Transverse colon (tissue), 4 donors: ENCODE results near the gene PHB1. TPM values are rescaled to one million over a fixed set of nuclear protein-coding genes. Genes with fewer than 3 reads are reported as not detected.

ENCODE experiments used
- DNase-seq: peaks from one replicate; pipeline ENCODE4 v3.0.0-alpha.2; 2019
- H3K27ac ChIP-seq, 4 donors: fragments of 200-600 bp; sonication (generic); 2 replicates each; pipeline ENCODE4 v1.5.1; 2016 to 2018; ENCODE audit warnings: inconsistent platforms in 4 of 4
- H3K27me3 ChIP-seq: fragments of 200-600 bp; sonication (generic); 2 replicates; pipeline ENCODE4 v1.5.1; 2017; ENCODE audit warnings: inconsistent platforms
- H3K36me3 ChIP-seq, 4 donors: fragments of 200-600 bp; sonication (generic); 2 replicates each; pipeline ENCODE4 v1.5.1; 2017 to 2019; ENCODE audit warnings: inconsistent platforms in 4 of 4
- H3K4me1 ChIP-seq, 4 donors: fragments of 200-600 bp; sonication (generic); 2 replicates each; pipeline ENCODE4 v1.5.1; 2017 to 2020; ENCODE audit warnings: inconsistent platforms in 4 of 4
- H3K4me3 ChIP-seq, 4 donors: fragments of 200-600 bp; sonication (generic); 1 replicate in 1 of 4; 2 replicates in 3 of 4; pipeline versions ENCODE4 v1.5.1 to v1.6.1; 2017 to 2019; ENCODE audit warnings: inconsistent platforms in 4 of 4
- H3K9me3 ChIP-seq, 2 donors: fragments of 200-600 bp; sonication (generic); 2 replicates each; pipeline ENCODE4 v1.5.1; 2017 to 2019; ENCODE audit warnings: inconsistent platforms in 2 of 2
- EP300 ChIP-seq: sonication (generic); formaldehyde crosslinking; IDR thresholded peaks from one replicate; pipeline ENCODE4 v1.6.1; 2017; ENCODE audit warnings: antibody characterized with exemption, low read depth
- POLR2A ChIP-seq: fragments of 450-650 bp; IDR thresholded peaks from one replicate; pipeline ENCODE4 v1.6.1; 2016; ENCODE audit warnings: antibody characterized with exemption, mild to moderate bottlenecking, moderate library complexity
- POLR2AphosphoS5 ChIP-seq, 3 donors: sonication (generic); formaldehyde crosslinking; IDR thresholded peaks; one replicate each; pipeline ENCODE4 v1.6.1; 2016; ENCODE audit warnings: antibody characterized with exemption in 3 of 3
- WGBS, 2 donors: methylation state at CpG; one replicate each; pipeline ENCODE4 v1.1.5; 2018; ENCODE audit warnings: low coverage in 1 of 2; 5-methylcytosine and 5-hydroxymethylcytosine counted together
- in situ Hi-C, 4 donors: fragments of 200-750 bp; cut with MboI; loops; one replicate each; pipeline versions ENCODE4 v1.15.0 to v1.15.1; 2017; ENCODE audit warnings: low sequenced_read_pairs in 3 of 4, low pct_ligation_motif_present in 1 of 4, low pct_unique_long_range_greater_than_20kb in 1 of 4
- intact Hi-C: fragments of 100-400 bp; cut with DNase I; formaldehyde crosslinking; loops from one replicate; pipeline ENCODE4 v1.15.1; 2023; ENCODE audit warnings: low total_unique reads
- total RNA-seq, 4 donors: library from RNA; depleted of rRNA; stranded (reverse); fragments of >200 nt; gene quantifications; one replicate each; pipeline ENCODE4 v1.1.0, GENCODE V29; 2016
- TF ChIP-seq, protein P1 (sequence below), 5 experiments: fragments of 200-600 bp in 3 of 5; fragments of 450-650 bp in 2 of 5; sonication (generic) in 3 of 5; IDR thresholded peaks; 1 replicate in 2 of 5; 2 replicates in 3 of 5; pipeline ENCODE4 v1.5.1; 2016 to 2017; ENCODE audit warnings: antibody characterized with exemption in 5 of 5, inconsistent platforms in 3 of 5, mild to moderate bottlenecking in 2 of 5, moderate library complexity in 1 of 5

Gene PHB1
- total RNA-seq, 4 donors from 2014 or later: 40.8 to 114 (median 74.4) TPM

DNA sequence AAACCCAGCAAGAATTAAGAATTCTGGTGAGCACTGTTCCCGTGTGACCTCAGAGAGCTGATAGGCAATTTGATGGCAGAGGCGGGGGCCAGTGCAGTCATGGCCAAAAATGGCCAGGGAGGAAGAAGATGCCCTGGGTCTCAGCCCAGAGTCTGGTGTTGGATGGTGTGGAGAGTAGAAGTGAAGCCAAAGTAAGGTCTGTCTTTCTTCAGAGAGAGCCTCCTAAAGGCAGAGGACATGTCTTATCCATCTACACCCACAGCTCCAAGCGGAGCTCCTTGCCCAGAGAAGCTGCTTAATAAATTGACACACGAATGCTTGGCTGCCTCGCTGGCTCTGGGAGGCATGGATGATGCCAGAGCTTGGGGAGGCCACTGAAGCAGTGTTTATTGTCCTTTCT is 32.9 kb downstream of the PHB1 start:
- Histone ChIP-seq H3K27ac (peak overlapping the region in 3 of 4 donors; percentile 48 to 70 (median 58)), H3K4me3 (no peak overlapping the region), H3K27me3 (no peaks in the 10 kb centered on the region), H3K9me3 (no peaks in the 10 kb centered on the region), H3K36me3 (no peaks in the 10 kb centered on the region), H3K4me1 (no peaks in the 10 kb centered on the region)
- DNase-seq: no peak
- 54 to 77% methylated on average over 4 to 5 of the region's 5 CpGs for WGBS, 2 donors
- intact Hi-C loops (no loop called here), in situ Hi-C loops (loop anchor here in 1 of 4 donors (10.0 kb wide), 1 partner anchor 67 kb away; no protein-coding TSS in a partner anchor)
- no peak for TF ChIP-seq POLR2A
- peak; percentile 11 to 56 (median 21) for TF ChIP-seq POLR2AphosphoS5 (IDR thresholded peaks at IDR 0.05)

DNA sequence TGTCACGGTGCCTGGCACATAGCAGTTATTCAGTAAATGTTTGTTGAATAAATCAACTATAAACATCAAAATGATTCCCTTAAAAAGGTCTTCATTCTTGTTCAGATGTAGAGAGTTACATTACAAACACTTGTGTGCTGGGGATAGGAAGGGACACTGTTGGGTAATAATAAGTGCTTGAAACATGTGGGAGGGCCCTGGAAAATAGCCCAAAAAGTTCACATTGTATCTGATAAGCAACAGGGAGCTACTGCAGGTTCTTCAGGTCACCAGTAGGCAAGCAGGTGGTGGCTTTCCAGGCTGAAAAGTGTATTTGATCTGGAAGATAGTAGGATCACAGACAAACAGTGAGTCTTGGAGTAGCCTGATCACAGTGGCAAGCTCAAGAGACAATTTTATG is 33.6 kb downstream of the PHB1 start:
- no peak for TF ChIP-seq EP300
- no peak for TF ChIP-seq POLR2A
- TF ChIP-seq POLR2AphosphoS5 (IDR thresholded peaks at IDR 0.05): no peak
- TF ChIP-seq, protein P1, sequence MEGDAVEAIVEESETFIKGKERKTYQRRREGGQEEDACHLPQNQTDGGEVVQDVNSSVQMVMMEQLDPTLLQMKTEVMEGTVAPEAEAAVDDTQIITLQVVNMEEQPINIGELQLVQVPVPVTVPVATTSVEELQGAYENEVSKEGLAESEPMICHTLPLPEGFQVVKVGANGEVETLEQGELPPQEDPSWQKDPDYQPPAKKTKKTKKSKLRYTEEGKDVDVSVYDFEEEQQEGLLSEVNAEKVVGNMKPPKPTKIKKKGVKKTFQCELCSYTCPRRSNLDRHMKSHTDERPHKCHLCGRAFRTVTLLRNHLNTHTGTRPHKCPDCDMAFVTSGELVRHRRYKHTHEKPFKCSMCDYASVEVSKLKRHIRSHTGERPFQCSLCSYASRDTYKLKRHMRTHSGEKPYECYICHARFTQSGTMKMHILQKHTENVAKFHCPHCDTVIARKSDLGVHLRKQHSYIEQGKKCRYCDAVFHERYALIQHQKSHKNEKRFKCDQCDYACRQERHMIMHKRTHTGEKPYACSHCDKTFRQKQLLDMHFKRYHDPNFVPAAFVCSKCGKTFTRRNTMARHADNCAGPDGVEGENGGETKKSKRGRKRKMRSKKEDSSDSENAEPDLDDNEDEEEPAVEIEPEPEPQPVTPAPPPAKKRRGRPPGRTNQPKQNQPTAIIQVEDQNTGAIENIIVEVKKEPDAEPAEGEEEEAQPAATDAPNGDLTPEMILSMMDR (IDR thresholded peaks at IDR 0.05): no peak
- H3K27ac ChIP-seq: peak overlapping the region in 3 of 4 donors; percentile 41 to 70 (median 48)

DNA sequence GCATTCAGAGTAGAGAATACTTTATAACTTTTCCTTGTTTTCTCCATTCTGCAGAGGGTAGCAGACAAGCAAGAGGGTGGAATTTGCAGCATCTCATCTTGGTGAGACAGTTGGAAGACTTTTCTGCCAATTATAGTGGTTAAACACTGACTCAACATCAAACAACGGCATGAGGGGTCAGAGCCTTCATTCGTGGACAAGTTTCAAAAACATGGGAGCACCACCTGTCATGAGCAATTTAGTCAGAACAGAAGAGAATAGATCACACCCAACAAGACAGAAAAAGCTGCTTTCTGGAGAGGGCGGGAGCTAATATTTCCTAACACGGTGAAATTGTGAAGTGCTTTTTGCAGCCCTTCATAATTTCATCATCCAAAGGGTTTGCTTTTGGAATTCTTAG is 34.8 kb downstream of the PHB1 start:
- 40 to 63% methylated on average over 1 to 4 of the region's 4 CpGs for WGBS, 2 donors
- Histone ChIP-seq H3K9me3 (no peaks in the 10 kb centered on the region), H3K4me3 (no peak overlapping the region), H3K27me3 (no peaks in the 10 kb centered on the region), H3K4me1 (no peaks in the 10 kb centered on the region), H3K36me3 (no peaks in the 10 kb centered on the region), H3K27ac (no peak overlapping the region)
- DNase-seq: no peak
- TF ChIP-seq POLR2A (no peak), EP300 (no peak), POLR2AphosphoS5 (IDR thresholded peaks at IDR 0.05) (no peak)
- TF ChIP-seq, protein P1 (IDR thresholded peaks at IDR 0.05): no peak
- in situ Hi-C loops (loop anchor here in 1 of 4 donors (10.0 kb wide), 1 partner anchor 65 kb away; no protein-coding TSS in a partner anchor), intact Hi-C loops (loop anchor here (2.0 kb wide), 1 partner anchor 23 kb away; no protein-coding TSS in a partner anchor)

More for the DNA sequence above, 33.6 kb downstream of the PHB1 start:
- intact Hi-C loops: no loop called here
- 55 to 83% methylated on average over 1 of the region's 1 CpG for WGBS, 2 donors
- no peak for DNase-seq
- Histone ChIP-seq H3K9me3 (no peaks in the 10 kb centered on the region), H3K27me3 (no peaks in the 10 kb centered on the region), H3K4me3 (no peak overlapping the region), H3K36me3 (no peaks in the 10 kb centered on the region), H3K4me1 (no peaks in the 10 kb centered on the region)
- in situ Hi-C loops: loop anchor here in 1 of 4 donors (10.0 kb wide), 1 partner anchor 66 kb away; no protein-coding TSS in a partner anchor

DNA sequence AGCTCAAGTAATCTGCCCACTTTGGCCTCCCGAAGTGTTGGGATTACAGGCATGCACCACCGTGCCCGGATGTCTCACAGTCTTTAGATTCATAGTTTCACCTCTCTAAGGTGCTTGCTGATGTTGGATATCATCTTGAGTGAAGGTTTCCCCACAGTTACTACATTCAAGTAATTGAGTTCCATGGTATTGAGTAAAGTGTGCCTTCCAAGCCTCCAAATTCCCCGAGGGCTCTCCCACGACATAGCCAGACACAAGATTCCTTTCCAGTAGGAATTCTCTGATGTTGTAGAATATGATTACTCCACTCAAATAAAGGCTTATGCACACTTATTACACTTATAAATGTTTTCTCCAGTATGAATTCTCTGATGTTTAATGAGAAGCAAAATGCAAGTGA is 36.4 kb downstream of the PHB1 start:
- no peaks in the 10 kb centered on the region for H3K4me1 ChIP-seq
- H3K36me3 ChIP-seq: no peaks in the 10 kb centered on the region
- no peaks in the 10 kb centered on the region for H3K9me3 ChIP-seq
- H3K27me3 ChIP-seq: no peaks in the 10 kb centered on the region
- no peak overlapping the region for H3K4me3 ChIP-seq
- 60 to 94% methylated on average over 1 to 5 of the region's 5 CpGs for WGBS, 2 donors
- no peak for DNase-seq
- no peak overlapping the region for H3K27ac ChIP-seq
- intact Hi-C loops (loop anchor here (2.0 kb wide), 1 partner anchor 22 kb away; no protein-coding TSS in a partner anchor), in situ Hi-C loops (no loop called here)
- TF ChIP-seq POLR2AphosphoS5 (IDR thresholded peaks at IDR 0.05) (no peak), POLR2A (no peak), EP300 (no peak)
- TF ChIP-seq, protein P1 (IDR thresholded peaks at IDR 0.05): no peak

DNA sequence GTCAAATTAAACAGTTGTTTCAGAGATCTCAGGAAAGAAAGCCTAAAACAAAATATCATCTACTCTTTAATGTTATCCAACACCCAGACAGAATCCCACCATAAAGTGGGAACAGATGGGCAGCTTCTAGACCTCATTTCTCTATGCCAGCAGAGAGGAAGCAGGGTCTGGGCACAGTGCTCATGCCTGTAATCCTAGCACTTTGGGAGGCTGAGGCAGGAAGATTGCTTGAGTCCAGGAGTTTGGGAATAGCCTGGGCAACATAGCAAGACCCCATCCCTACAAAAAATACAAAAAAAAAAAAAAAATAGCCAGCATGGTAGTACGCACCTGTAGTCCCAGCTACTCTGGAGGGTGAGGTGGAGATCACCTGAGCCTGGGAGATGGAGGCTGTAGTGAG is 39.1 kb downstream of the PHB1 start:
- Histone ChIP-seq H3K27me3 (no peaks in the 10 kb centered on the region), H3K4me1 (no peaks in the 10 kb centered on the region), H3K4me3 (no peak overlapping the region), H3K9me3 (no peaks in the 10 kb centered on the region), H3K27ac (no peak overlapping the region), H3K36me3 (no peaks in the 10 kb centered on the region)
- in situ Hi-C loops: no loop called here
- intact Hi-C loops: no loop called here
- TF ChIP-seq EP300: no peak
- no peak for TF ChIP-seq POLR2A
- no peak for TF ChIP-seq POLR2AphosphoS5 (IDR thresholded peaks at IDR 0.05)
- TF ChIP-seq, protein P1 (IDR thresholded peaks at IDR 0.05): no peak
- DNase-seq: no peak
- WGBS, 2 donors: 96 to 100% methylated on average over 1 of the region's 1 CpG
